HG03432 (cell line): ENCODE data around the gene ACIN1.

Experiments
- ATAC-seq: cut with Tn5 transposase; IDR thresholded peaks from one replicate; pipeline ENCODE4 v1.9.1; 2021; ENCODE audit warnings: mild to moderate bottlenecking, moderate library complexity; ENCODE audit not compliant: unreplicated experiment

The ACIN1 gene

DNA sequence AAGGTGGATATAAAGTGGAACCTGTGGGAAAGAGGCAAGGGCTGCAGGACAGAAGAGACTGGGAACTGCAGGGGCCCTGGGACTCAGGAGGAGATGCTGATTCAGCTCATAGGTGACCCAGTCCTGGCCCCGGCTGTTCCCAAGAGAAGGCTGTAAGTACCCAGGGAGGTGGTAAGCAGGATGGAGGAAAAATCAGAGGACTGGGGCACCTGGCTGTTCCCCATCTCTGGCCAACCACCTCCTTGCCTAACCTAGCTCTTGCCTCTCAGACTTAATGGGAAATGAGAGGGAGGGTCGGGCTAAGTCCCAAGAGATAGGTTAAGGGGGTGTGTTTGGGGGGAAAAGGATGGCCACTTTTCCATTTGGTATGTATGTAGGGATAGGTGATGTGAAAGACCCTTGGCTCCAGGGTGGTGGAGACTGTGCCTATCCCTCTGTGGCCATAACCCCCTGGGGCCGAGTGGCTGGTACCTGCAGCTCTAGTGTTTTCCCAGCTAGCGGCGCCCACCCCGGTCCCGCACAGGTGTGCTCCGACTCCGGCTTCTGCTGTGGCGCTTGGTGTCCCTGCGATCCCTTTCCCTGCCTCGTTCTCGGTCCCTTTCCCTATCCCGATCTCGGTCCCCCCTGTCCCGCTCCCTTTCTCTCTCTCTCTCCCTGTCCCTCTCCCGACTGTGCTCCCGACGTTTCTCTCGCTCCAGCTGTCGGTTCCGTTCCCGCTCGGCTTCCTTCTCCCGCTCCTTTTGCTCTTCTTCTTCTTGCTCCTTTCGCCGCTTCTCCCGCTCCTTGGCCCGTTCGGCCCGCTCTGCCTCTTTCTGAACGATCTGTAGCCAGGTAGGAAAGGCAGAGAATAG lies 36.1 kb downstream of the ACIN1 start:
- no peak for ATAC-seq

DNA sequence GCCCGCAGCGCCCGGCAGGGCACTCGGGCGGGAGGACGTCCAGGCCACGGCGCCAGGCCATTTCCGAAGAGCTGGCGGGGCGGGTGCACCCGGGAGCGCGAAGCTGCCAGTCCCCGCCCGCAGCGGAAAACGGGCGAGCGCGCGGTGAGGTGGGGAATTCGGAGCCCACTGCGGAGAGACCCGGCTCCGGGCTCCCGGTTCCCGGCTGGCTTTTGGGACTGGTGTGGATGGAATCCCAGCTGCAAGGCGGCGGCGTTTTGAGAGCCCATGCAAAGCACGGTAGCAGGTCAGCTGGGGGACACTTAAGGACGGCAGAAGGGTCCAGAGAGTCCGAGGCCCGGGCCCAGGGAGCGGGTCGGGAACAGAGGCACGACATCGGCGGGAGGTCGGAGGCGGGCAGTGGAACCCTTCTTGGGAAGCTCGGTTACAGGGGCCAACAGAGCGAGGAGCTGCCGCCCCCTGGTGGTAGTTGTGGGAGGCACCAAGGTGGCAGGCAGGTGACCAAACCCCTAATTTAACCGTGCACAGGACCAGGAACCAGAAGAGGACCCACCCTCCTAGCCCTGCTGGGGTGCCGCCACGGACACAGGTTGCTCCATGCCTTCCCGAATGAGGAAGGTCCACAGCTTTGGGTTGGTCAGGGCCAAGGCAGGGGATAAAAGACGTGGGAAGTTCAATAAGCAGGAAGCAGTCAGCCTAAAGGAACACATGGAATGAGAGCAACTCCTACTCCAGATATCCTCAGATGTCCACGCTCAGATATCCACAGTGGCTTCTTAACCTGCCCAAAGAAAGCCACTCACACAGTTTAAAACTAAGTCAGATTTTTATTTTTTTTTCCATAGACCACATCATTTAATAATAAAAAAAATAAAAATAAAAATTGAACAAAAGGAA lies 36.9 kb downstream of the ACIN1 start:
- peak; percentile 67 for ATAC-seq

DNA sequence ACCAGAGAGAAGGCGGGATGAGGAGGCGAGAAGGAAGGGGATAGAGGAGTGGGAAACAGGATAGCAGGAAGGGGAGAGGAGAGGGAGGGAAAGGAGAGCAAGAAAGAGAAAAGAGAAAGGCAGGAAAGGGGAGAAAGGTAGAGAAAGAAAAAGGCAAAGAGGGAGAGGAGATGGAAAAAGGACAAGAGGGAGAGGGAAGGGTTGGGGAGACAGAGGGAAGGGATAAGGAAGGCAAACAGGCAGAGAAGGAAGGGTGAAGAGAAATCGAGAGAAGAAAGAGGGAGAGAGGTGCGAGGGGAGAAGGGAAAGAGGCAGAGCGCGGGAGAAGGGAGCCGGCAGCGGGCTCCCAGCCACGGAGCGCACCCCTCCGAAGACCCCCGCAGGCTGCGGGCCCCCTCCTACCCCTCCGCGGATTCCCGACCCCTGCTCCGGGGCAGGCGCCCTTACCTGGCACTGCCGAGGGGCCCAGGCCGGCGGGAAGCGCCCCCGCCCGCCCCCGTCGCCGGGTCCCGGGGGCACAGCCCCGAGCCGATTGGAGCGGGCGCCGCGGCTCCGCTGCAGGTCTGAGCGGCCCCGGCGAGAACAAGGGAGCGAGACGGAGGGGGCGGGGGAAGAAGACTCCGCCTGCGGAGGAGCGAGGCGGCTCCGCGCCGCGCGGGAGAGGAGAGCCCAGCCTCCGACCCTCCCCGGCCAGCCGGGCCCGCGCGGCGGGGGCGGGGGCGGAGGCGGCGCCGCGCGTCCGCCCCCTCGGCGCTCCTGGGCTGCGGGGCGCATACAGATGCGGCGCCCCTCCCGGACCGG lies 37.8 kb downstream of the ACIN1 start, which contains the start of gene CDH24:
TSS of gene CDH24 (minus strand) at position 565 of the 801 bp plus-strand sequence. CDS start 1,787 bp downstream, outside the sequence.
- ATAC-seq, result peak; percentile 66

DNA sequence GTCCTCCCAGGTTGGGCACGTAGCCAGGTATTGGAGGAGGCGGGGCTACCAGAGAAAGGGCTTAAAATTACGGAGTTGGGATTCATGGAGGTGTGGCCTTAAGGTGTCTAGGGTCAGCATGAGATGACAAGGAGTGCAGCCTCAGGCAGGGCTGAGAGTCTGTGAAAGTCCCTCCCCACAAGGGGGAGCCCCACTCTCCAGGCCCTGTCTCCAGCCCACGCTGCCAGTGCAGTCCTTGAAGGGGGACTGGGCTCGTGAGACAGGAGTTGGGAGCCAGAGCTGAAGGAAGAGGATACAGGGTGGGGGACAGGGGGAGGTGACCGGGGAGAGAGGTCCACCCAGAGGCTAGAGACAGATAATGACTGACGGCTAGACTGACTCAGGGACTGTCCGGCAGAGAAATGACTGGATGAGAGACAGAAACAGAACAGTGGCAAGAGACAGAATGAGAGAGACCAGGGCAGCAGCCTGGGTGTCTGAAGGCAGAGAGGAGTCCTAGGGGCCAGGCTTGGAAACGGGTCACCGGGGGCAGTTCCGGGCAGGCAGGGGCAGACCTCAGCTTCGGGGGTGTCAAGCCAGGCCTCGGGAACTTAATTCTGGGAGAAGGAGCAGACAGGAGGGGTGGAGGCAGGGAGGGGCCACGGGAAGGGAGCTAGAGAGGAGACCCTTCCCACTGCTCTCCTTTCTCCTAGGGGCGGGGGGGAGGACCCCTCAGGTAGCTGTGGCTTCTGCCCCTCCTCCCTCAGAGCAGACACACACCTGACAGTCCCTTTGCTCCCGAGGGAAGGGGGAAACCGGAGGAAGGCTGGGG lies 38.6 kb downstream of the ACIN1 start:
- peak; percentile 60 for ATAC-seq

DNA sequence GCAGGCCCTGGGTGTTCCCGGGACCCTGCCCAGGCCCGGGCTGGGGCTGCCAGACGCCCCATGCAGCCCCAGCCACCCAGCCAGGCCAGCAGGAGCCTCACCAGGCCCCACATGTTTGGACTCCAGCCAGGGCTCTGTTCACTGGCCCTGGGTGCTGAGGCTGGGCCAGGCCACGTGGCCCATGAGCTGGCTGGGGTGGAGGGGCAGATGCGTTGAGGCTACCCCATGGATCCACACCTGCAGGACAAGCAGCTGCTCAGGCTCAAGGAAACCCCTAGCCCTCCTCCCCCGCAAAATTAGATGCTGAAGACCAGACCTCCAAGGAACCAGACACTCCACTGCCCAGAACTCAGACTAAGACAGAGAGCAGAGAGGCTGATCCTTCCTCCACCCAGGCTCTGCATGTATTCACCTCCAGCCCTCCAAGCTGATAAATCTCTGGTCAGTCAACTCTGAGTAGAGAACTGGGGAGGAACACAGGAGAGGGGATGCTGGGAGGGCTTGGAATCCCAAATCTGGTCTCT lies 39.3 kb downstream of the ACIN1 start:
- no peak for ATAC-seq

DNA sequence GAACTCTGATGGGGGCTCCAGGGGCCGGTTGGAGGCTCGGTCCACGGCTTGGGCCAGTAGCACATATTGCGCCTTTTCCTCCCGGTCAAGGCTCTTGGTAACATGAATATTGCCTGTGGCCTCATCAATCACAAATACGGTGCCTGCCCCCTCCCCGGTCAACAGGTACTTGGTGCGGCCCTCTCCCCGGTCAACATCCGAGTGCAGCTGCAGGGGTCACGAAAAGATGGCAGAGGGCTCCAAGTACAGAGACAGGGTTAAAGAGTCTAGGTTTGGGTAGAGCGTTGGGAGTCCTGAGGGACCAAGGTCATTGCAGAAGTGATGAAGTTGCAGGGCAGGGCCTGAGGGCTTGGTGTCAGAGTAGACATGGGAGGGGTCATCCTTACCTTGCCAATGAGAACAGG lies 39.8 kb downstream of the ACIN1 start:
- ATAC-seq, result no peak

DNA sequence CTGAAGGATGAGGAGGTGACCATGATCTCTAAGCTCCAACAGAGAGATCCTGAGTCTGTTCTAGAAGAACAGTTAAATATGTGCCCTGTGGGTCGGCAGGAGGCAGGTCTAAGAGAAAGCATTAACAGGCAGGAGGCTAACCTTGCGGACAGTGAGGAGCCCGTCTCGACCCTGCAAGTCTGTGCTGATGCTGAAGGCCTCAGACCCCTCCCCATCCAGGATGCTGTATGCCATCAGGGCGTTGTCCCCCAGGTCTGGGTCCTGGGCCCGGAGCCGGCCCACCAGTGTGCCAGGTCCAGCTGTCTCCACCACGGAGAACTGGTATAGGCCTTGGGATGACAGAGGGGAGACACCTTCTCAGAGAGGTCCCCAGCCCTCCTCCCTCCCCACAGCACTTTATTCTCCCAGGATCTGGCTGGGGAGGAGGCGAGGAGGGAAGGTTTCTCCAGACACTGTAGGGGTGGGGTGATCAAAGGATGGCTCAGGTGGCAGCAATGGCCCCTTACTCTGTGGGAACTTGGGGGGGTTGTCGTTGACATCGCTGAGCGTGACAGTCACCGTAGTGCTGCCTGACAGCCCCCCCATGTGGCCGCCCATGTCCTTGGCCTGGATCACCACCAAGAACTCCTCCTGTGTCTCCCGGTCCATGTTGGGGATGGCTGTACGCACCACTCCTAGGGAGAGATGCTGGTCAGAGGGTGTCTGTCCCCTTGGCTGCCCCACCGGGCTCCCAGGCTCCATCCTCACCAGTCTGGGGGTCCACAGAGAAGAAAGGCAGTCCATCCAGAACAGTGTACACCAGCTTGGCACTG lies 40.7 kb downstream of the ACIN1 start:
- ATAC-seq, result no peak

DNA sequence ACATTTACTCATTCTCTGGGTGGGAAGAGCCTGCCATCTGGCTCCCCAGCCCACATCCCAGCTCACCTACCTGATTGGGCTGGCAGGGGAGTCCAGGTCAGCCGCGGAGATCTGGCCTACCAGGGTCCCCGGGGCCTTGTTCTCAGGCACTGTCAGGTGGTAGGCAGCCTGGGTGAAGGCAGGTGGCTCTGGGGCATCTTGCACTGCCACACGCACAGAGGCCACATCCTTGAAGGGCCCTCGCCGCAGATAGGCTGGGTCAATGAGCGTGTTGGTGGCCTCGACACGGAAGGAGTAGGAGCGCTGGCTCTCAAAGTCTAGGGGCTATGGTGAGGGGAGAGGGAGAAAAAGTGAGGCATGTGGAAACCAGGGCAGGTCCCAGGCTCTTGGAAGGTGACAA lies 41.5 kb downstream of the ACIN1 start:
- no peak for ATAC-seq

DNA sequence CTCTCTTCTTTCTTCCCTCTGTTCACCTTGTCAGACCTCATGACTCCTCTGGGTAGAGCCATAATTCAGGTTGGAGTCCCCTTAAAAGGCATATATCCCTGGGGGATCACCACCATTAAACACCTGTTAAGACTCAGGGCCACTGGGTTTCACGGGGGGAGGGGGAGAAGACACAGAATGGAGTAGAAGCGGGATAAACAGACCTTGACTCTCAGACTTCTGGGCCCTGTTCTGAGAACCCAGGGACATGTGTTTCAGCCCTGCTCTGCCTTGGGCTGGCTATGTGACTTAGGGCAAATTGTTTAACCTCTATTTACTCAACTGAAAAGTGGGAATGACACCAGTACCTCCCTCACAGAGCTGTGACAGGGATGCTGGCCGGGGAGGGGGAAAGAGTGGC lies 42.3 kb downstream of the ACIN1 start:
- no peak for ATAC-seq

DNA sequence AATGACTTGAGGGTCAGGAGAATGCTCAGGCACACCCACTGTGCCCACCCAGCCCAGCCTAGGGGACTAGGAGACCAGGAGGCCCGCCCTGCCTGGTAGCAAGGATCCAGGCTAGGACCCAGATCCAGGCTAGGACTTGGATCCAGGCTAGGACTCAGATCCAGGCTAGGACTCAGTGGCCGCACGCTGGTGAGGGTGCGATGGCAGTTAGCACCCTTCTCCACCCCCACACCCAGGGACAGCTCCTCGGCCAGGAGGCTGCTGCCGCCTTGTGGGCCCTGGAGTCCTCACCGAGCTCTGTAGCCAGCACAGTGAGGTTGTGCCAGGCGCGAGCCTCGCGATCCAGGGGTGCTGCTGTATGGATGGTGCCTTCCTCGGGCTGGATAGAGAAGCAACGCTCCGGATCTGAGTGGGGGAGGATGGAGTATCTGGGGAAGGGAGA lies 42.7 kb downstream of the ACIN1 start:
- no peak for ATAC-seq

DNA sequence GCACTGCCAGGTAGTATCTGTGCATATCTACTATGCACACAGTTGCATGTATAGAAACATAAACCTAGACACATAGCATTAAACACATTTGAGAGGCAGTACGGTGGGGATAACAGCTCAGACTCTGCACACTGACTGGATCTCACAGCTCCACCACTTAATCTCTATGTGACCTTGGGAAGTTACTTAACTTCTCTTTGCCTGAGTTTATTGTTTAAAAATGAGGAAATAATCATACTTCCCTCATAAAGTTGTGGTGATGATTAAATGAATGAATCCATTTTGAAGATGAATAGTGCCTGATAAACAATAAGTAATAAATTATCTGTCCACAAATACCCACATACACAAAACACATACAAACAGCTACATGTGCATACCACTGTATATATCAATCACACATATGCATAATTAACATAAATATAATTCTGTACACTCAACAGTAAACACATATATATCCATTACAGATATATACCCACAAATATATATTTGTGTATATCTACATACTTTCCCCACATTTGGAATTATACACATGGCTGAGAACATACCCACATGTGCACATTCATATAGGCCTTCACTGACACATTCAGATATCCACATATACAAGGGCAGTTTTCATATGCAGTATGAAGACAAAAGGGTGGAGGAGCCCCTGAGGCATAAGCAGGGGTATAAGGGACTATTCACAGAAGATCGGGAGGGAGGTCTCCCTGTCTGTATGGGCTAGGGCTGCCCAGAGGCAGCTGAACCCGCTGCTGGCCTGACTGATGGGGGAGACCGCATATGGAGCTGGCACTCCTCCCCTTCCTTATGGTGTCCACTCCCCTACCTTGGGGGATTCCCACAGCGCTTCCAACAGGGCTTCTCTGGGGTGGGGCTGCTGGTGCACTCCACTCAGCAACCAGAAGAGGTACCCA lies 43.5 kb downstream of the ACIN1 start:
- no peak for ATAC-seq

DNA sequence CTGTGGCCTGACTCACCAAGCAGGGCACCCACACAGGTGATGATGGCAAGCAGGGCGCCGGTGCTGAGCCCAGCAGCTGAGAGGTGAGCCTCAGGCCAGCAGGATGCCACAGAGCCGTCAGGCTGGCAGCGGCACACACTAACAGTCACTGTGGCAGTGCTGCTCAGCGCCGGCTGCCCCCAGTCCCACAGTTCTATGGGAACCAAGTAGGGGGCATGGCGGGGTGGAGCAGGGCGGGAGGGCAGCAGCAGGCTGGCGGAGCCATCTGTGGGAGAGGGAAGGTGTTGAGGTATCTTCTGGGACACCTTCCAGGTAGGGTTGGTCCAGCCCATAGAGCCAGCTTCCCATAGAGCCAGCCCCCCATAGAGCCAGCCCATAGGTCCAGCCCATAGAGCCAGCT lies 45.9 kb downstream of the ACIN1 start:
- ATAC-seq, result no peak

DNA sequence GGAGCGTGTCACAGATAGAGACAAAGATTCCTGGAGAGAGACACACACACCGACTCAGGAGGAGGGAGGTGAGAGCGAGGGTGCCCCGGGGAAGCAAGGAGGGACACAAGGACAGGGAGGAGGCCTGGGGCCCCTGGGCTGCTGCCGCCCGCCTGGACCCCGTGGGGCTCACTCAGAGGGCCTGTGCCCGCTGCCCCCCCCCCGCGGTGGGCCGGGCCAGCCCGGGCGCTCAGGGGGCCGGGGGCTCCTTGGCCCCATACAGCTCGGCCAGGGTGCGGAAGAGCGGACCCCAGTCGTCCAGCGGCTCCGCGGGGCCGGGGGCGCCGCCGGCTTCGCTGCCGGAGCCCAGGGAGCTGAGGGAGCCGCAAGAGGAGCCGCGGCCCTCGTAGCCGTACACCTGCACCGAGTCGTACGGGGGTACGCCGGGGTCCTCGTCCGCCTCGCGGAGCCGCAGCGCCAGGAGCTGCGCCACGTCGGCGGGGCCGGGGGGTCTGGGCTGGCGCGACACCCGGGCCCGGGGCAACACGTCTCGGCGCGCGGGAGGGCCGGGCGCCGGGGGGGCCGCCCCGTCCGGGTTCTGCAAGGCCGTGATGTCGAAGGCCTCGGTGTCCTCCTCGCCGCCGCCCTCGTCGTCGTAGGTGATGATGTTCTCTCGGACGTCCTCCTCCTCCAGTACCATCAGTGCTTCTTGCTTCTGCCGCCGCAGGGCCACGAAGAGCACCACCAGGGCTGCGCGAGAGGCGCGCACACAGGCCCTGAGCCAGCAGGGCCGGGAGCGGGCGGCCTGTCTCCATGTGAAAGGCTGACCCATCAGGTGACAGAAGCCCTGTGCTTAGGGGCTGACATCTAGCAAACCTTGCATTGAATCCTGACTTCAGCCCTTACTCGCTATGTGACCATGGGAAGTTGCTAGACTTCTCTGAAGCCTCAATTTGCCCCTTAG lies 46.9 kb downstream of the ACIN1 start:
- ATAC-seq, result no peak

DNA sequence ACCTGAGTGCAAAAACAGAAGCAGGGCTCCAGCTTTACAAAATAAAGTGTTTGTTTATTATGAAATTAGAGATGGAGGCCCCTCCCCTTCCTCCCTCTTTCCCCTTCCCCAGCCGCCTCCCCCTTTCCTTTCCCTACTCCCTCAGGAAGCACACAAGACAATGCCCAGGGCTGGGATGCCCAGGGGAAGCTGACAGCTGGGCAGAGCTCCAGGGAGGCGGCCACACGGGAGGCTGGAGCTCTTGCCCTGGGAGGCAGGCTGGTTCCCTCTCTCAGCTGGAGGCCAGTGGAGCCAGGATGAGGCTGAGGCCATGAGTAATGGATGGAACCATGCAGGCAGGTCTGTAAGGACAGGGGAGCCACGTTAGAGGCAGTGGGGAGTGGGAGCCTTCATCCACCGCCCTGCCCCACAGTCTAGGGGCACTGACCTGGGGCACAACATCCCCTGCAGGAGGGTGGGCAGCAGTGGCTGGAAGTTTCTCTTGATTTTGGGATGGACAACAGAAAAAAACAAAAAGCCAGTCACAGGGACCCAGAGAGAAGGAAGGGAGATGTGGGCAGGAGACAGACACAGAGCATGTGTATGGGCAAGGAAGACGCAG lies 47.8 kb downstream of the ACIN1 start:
- ATAC-seq, result no peak

DNA sequence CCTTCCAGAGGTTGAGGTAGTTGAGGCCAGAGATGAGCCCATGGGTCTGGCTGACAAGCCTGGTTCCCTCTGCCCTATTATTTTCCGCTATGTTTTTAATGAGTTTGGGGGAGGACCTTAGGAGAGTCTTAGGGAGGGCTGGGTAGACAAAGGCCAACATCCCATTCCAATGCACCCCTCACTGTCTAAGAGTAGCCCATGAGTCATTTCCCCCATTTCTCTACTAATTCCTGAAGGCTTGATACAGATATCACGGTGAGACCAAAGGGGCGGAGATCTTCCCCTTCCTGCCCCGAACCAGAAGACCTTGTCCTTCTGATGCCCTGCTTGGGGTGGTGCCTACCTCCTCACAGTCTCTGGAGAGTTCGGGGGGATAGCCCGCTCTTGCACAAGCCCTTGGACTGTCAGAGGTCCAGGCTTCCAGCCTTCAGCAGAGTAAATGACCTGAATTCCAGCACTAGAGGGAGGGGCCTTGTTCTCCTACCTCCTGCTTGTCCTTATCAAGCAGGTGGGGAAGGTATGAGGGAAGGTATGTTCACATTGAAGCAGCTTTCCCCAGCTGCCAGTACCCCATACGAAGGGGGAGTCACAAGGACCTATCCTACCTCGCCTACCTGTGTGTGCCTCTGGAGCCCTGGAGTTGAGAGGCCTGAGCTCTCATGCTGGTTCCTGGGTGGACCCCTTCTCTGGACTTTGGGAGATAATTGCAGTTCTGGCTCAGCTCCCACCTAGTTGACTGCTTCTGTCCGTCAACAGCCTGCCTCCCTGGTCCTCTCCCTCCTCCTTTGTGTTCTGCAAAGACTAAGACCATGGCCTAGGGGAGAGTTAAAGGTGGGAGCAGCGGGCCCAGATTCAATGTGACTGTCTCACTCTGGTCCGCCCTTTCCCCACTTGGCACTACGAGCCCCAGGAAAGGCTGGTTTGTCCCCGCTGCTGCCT lies 49.2 kb downstream of the ACIN1 start:
- no peak for ATAC-seq
